B cell (primary cell): ENCODE data around the gene IGLON5.

Experiments used
- CTCF ChIP-seq: fragments of 200-600 bp; IDR thresholded peaks from one replicate; pipeline ENCODE4 v1.8.0; 2022; ENCODE audit warnings: antibody characterized with exemption, mild to moderate bottlenecking
- EZH2 ChIP-seq: IDR thresholded peaks from 2 replicates; pipeline ENCODE4 v1.6.1; 2012; ENCODE audit warnings: borderline replicate concordance, low read depth, mild to moderate bottlenecking, moderate library complexity, low read length; ENCODE audit not compliant: insufficient read depth, poor library complexity, severe bottlenecking

- no peak for TF ChIP-seq CTCF
- no peak for TF ChIP-seq EZH2
Measured at GRCh38 chr19:51367255-51367564, 55.8 kb downstream of the IGLON5 start.
